Measurements from ENCODE around the gene NR1D1. TPM values are rescaled to one million over a fixed set of nuclear protein-coding genes. Genes with fewer than 3 reads are reported as not detected.

NR1D1 gene
- polyA plus RNA-seq, 1 experiment, result 0.62 TPM

GRCh38 chr17:40063901-40064531 is 36.4 kb downstream of the NR1D1 start:
- no peak for TF ChIP-seq CTCF (IDR thresholded peaks at IDR 0.05; ENCODE audit: low read depth, low read length)
- Histone ChIP-seq H3K9me3 (ENCODE audit: control insufficient read depth, insufficient read depth, low read length) (no peaks in the 10 kb centered on the region; the same call in 1 of the 2 replicates), H3K27me3 (ENCODE audit: control insufficient read depth, insufficient read depth, low read length) (peaks cover 3% of the 10 kb centered on the region), H3K27ac (ENCODE audit: low read depth, low read length) (peak overlapping the region; percentile 24), H3K4me3 (ENCODE audit: low read depth, low read length) (peak overlapping the region; percentile 90)
- no peak for DNase-seq (ENCODE audit: low read depth, low spot score)
- CTCF ChIA-PET, result interaction anchor here (0.7 to 4.9 kb wide), 6 partner anchors 10 to 49 kb away, joined by 3 to 60 read pairs (median 5); partner anchors contain the start of gene MED24
- POLR2A ChIA-PET, result interaction anchor here (0.5 to 1.4 kb wide), 5 partner anchors 10 to 47 kb away, joined by 3 to 6 read pairs (median 5); partner anchors contain the start of genes MED24 and NR1D1

- ChIA-PET CTCF (interaction anchor here (0.7 to 4.9 kb wide), 5 partner anchors 9 to 50 kb away, joined by 3 to 60 read pairs (median 5); partner anchors contain the start of gene MED24), POLR2A (interaction anchor here (0.5 to 1.3 kb wide), 3 partner anchors 9 to 48 kb away, joined by 3 to 6 read pairs (median 5); partner anchors contain the start of gene MED24)
- DNase-seq (ENCODE audit: low read depth, low spot score), result no peak
- Histone ChIP-seq H3K9me3 (ENCODE audit: control insufficient read depth, insufficient read depth, low read length) (no peaks in the 10 kb centered on the region; the same call in 1 of the 2 replicates), H3K27ac (ENCODE audit: low read depth, low read length) (no peak overlapping the region), H3K27me3 (ENCODE audit: control insufficient read depth, insufficient read depth, low read length) (peaks cover 3% of the 10 kb centered on the region), H3K4me3 (ENCODE audit: low read depth, low read length) (peak overlapping the region; percentile 90)
- TF ChIP-seq CTCF (IDR thresholded peaks at IDR 0.05; ENCODE audit: low read depth, low read length), result no peak
Measured at GRCh38 chr17:40063187-40063771, 37.1 kb downstream of the NR1D1 start.

- H3K4me3 ChIP-seq (ENCODE audit: low read depth, low read length), result peak within 1 kb of the TSS; percentile 90
- CTCF ChIA-PET, result interaction anchor here (1.2 to 4.9 kb wide), 6 partner anchors 12 to 106 kb away, joined by 4 to 60 read pairs (median 6); no protein-coding TSS in a partner anchor
- no peak for DNase-seq (ENCODE audit: low read depth, low spot score)
- H3K27ac ChIP-seq (ENCODE audit: low read depth, low read length), result no peak within 1 kb of the TSS
- POLR2A ChIA-PET, result interaction anchor here (1.0 to 1.3 kb wide), 2 partner anchors 8 to 36 kb away, joined by 3 to 6 read pairs; partner anchors contain the start of gene MED24
- H3K27me3 ChIP-seq (ENCODE audit: control insufficient read depth, insufficient read depth, low read length), result peaks cover 3% of the 10 kb centered on the region
- no peaks in the 10 kb centered on the region; the same call in 1 of the 2 replicates for H3K9me3 ChIP-seq (ENCODE audit: control insufficient read depth, insufficient read depth, low read length)
- 0 out of 2 replicates have a peak, but pooled peaks have one; percentile 15 for TF ChIP-seq CTCF (IDR thresholded peaks at IDR 0.05; ENCODE audit: low read depth, low read length)
Measured at GRCh38 chr17:40062329-40063186, 37.8 kb downstream of the NR1D1 start, which contains the start of gene THRA. TSS of gene THRA (plus strand) at chr17:40062965. CDS start at chr17:40074489, 11,524 bp downstream.

- Histone ChIP-seq H3K27ac (ENCODE audit: low read depth, low read length) (no peak overlapping the region), H3K4me3 (ENCODE audit: low read depth, low read length) (no peak overlapping the region), H3K9me3 (ENCODE audit: control insufficient read depth, insufficient read depth, low read length) (no peaks in the 10 kb centered on the region; the same call in 1 of the 2 replicates), H3K27me3 (ENCODE audit: control insufficient read depth, insufficient read depth, low read length) (peaks cover 3% of the 10 kb centered on the region)
- CTCF ChIA-PET, result interaction anchor here (1.4 to 3.5 kb wide), 3 partner anchors 14 to 107 kb away, joined by 4 to 18 read pairs (median 7); no protein-coding TSS in a partner anchor
- POLR2A ChIA-PET, result no interaction called here
- no peak for TF ChIP-seq CTCF (IDR thresholded peaks at IDR 0.05; ENCODE audit: low read depth, low read length)
- no peak for DNase-seq (ENCODE audit: low read depth, low spot score)
Measured at GRCh38 chr17:40061609-40062038, 38.8 kb downstream of the NR1D1 start.

Measured in AG04450 (cell line).